Spleen (tissue), 11 donors: ENCODE data around the gene ARG1. TPM values are rescaled to one million over a fixed set of nuclear protein-coding genes. Genes with fewer than 3 reads are reported as not detected.

Experiments used
- DNase-seq: peaks from one replicate; pipeline ENCODE4 v3.0.0-alpha.2; 2020
- H3K27ac ChIP-seq, 8 donors: fragments of 200-600 bp; sonication (generic) in 7 of 8; 1 replicate in 4 of 8; 2 replicates in 4 of 8; pipeline versions ENCODE4 v1.5.0 to v1.8.0; 2016 to 2021; ENCODE audit warnings: inconsistent platforms in 4 of 8, mild to moderate bottlenecking in 4 of 8, moderate library complexity in 1 of 8
- H3K27me3 ChIP-seq, 7 donors: fragments of 200-600 bp; sonication (generic) in 6 of 7; replicated peaks in 1 of 7; 1 replicate in 4 of 7; 2 replicates in 3 of 7; pipeline versions ENCODE4 v1.5.0 to v1.8.0; 2016 to 2021; ENCODE audit warnings: inconsistent platforms in 3 of 7, mild to moderate bottlenecking in 1 of 7
- H3K36me3 ChIP-seq, 6 donors: fragments of 200-600 bp; sonication (generic) in 5 of 6; 1 replicate in 4 of 6; 2 replicates in 2 of 6; pipeline versions ENCODE4 v1.5.0 to v1.8.0; 2016 to 2021; ENCODE audit warnings: inconsistent platforms in 2 of 6
- H3K4me1 ChIP-seq, 6 donors: fragments of 200-600 bp; sonication (generic) in 5 of 6; 1 replicate in 3 of 6; 2 replicates in 3 of 6; pipeline versions ENCODE4 v1.5.0 to v1.8.0; 2016 to 2021; ENCODE audit warnings: inconsistent platforms in 3 of 6
- H3K4me3 ChIP-seq, 8 donors: fragments of 200-600 bp; sonication (generic) in 7 of 8; 1 replicate in 4 of 8; 2 replicates in 4 of 8; pipeline versions ENCODE4 v1.5.0 to v1.8.0; 2016 to 2021; ENCODE audit warnings: inconsistent platforms in 4 of 8, mild to moderate bottlenecking in 4 of 8, moderate library complexity in 2 of 8
- H3K9me3 ChIP-seq, 8 donors: fragments of 200-600 bp; sonication (generic) in 7 of 8; 1 replicate in 4 of 8; 2 replicates in 4 of 8; pipeline versions ENCODE4 v1.5.0 to v1.8.0; 2016 to 2021; ENCODE audit warnings: inconsistent platforms in 4 of 8
- POLR2A ChIP-seq, 3 donors: fragments of 450-650 bp; IDR thresholded peaks; one replicate each; pipeline ENCODE4 v1.5.1; 2017; ENCODE audit warnings: antibody characterized with exemption in 3 of 3, mild to moderate bottlenecking in 1 of 3
- POLR2AphosphoS5 ChIP-seq, 3 donors: sonication (generic); formaldehyde crosslinking; IDR thresholded peaks; one replicate each; pipeline ENCODE4 v1.5.1; 2017; ENCODE audit warnings: antibody characterized with exemption in 3 of 3
- WGBS, 5 donors: extraction: QIAGEN DNeasy Blood & Tissue Kit in 3 of 5; methylation state at CpG; one replicate each; pipeline versions ENCODE4 v1.1.5 to v1.1.7; 2013 to 2018; 5-methylcytosine and 5-hydroxymethylcytosine counted together
- intact Hi-C: fragments of 100-400 bp; cut with DNase I; formaldehyde crosslinking; loops from one replicate; pipeline ENCODE4 v1.15.0; 2023; ENCODE audit warnings: low total_unique reads
- polyA plus RNA-seq, 3 donors: library from polyadenylated mRNA; stranded (reverse); fragments of 200-250 nt; gene quantifications; one replicate each; pipeline ENCODE4 v1.2.1, GENCODE V29; 2013
- total RNA-seq, 7 donors: library from RNA; depleted of rRNA in 3 of 7; stranded (reverse); fragments of >200 nt in 3 of 7; fragmentation: NEBNext Ultra II Directional in 4 of 7; extraction: Animal tissue kit (Norgen Biotek cat#: 25700) in 4 of 7; gene quantifications; one replicate each; pipeline versions ENCODE4 v1.1.0 to v1.2.1, GENCODE V29; 2016 to 2021
- TF ChIP-seq, protein P1 (sequence below), 11 experiments: fragments of 200-600 bp in 7 of 11; fragments of 450-650 bp in 4 of 11; sonication (generic) in 4 of 11; IDR thresholded peaks in 8 of 11; conservative IDR thresholded peaks in 3 of 11; 1 replicate in 7 of 11; 2 replicates in 4 of 11; pipeline versions ENCODE4 v1.4.0 to v1.8.0; 2016 to 2021; ENCODE audit warnings: antibody characterized with exemption in 11 of 11, inconsistent platforms in 4 of 11, mild to moderate bottlenecking in 1 of 11
- donor health status: healthy with polysubstance abuse.
- donor health status: DM: no; HTN: no; CAD: no; lungs with moderate emphysema.
- donor health status: DM: no; HTN: no; CAD: no.
- donor health status: Bipolar disorder and iron deficiency.
- donor health status: healthy.
- donor health status: DM: no; HTN: no; CAD: no.
- donor health status: DM: yes; HTN: yes; CAD: no.

ARG1 gene
- total and polyA plus RNA-seq, 10 donors: 2.7 to 67.4 (median 18.5) TPM

DNA sequence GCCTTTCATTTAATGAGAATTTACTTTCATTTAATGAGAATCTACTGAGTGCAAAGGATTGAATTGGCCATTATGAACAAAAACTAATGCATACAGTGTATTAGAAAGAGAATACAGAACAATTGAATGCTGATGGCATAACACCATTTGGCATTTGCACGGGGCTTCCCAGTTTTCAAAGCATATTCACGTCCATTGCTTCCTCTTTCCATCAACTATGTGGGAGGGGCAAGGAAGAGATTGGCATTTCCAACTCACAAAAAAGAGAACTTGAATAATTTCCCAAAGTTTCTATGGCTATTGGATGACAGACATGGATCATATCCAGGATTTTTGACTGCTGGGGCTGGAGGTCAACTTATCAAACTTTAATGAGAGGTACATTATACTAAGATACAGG lies 23.2 kb upstream of the ARG1 start:
- Histone ChIP-seq H3K4me1 (no peaks in the 10 kb centered on the region), H3K27me3 (no peaks in the 10 kb centered on the region), H3K27ac (no peak overlapping the region), H3K36me3 (no peaks in the 10 kb centered on the region), H3K4me3 (no peak overlapping the region), H3K9me3 (no peaks in the 10 kb centered on the region)
- 32 to 66% (median 33%) methylated on average over 2 of the region's 2 CpGs for WGBS, 5 donors
- TF ChIP-seq POLR2AphosphoS5 (IDR thresholded peaks at IDR 0.05): no peak
- TF ChIP-seq, protein P1, sequence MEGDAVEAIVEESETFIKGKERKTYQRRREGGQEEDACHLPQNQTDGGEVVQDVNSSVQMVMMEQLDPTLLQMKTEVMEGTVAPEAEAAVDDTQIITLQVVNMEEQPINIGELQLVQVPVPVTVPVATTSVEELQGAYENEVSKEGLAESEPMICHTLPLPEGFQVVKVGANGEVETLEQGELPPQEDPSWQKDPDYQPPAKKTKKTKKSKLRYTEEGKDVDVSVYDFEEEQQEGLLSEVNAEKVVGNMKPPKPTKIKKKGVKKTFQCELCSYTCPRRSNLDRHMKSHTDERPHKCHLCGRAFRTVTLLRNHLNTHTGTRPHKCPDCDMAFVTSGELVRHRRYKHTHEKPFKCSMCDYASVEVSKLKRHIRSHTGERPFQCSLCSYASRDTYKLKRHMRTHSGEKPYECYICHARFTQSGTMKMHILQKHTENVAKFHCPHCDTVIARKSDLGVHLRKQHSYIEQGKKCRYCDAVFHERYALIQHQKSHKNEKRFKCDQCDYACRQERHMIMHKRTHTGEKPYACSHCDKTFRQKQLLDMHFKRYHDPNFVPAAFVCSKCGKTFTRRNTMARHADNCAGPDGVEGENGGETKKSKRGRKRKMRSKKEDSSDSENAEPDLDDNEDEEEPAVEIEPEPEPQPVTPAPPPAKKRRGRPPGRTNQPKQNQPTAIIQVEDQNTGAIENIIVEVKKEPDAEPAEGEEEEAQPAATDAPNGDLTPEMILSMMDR (IDR thresholded peaks at IDR 0.05 in 8 of 11, conservative IDR thresholded peaks at IDR 0.05 in 3 of 11): no peak
- TF ChIP-seq POLR2A (IDR thresholded peaks at IDR 0.05): no peak
- no peak for DNase-seq
- intact Hi-C loops: no loop called here

DNA sequence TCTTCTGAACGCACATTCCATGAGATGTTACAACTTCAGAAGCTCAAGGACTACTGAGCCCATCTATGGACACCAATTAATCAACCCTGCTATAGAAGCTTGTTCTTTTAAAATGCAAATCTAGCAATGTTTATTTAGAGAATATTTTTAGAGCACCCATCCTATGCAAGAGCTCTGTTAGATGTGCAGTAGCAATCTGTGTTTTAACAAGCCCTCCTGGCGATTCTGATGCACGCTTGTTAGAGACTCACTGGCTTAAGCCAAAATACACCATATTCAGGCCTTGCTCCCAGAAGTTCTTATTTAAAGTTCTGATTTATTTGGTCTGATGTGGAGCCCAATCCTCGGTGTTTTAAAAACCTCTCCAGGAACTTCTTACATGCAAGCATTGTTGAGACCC lies 21.1 kb upstream of the ARG1 start:
- no peaks in the 10 kb centered on the region for H3K27me3 ChIP-seq
- no peaks in the 10 kb centered on the region for H3K4me1 ChIP-seq
- TF ChIP-seq, protein P1 (IDR thresholded peaks at IDR 0.05 in 8 of 11, conservative IDR thresholded peaks at IDR 0.05 in 3 of 11): no peak
- no peak for TF ChIP-seq POLR2A (IDR thresholded peaks at IDR 0.05)
- TF ChIP-seq POLR2AphosphoS5 (IDR thresholded peaks at IDR 0.05): no peak
- no peaks in the 10 kb centered on the region for H3K9me3 ChIP-seq
- H3K4me3 ChIP-seq: no peak overlapping the region
- no peak for DNase-seq
- intact Hi-C loops: no loop called here
- 90 to 95% (median 93%) methylated on average over 4 of the region's 4 CpGs for WGBS, 5 donors
- no peak overlapping the region for H3K27ac ChIP-seq
- H3K36me3 ChIP-seq: no peaks in the 10 kb centered on the region

DNA sequence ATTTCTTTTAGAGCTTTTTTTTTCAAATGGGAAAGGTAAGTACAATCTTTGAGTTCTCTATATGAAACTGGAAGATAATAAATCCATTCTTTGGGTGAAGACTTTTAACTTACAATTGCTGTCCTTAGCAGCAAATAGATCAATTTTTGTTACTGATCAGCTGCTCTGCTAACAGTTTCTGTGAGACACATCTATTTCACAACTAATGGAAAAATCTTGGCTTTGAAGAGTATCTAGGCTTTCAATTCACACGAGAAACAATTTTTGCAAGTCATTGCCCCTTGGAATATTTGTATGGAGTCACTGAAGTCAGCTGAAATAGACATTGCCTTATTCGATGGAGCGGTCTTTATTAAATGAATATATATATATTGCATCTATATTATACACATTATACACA lies 20.5 kb upstream of the ARG1 start:
- H3K36me3 ChIP-seq: no peaks in the 10 kb centered on the region
- H3K9me3 ChIP-seq: no peaks in the 10 kb centered on the region
- no peak for DNase-seq
- no peak overlapping the region for H3K27ac ChIP-seq
- intact Hi-C loops: no loop called here
- no peaks in the 10 kb centered on the region for H3K4me1 ChIP-seq
- no peak for TF ChIP-seq POLR2AphosphoS5 (IDR thresholded peaks at IDR 0.05)
- no peak for TF ChIP-seq POLR2A (IDR thresholded peaks at IDR 0.05)
- TF ChIP-seq, protein P1 (IDR thresholded peaks at IDR 0.05 in 8 of 11, conservative IDR thresholded peaks at IDR 0.05 in 3 of 11): no peak
- H3K27me3 ChIP-seq: no peaks in the 10 kb centered on the region
- 83 to 94% (median 88%) methylated on average over 3 of the region's 3 CpGs for WGBS, 5 donors
- no peak overlapping the region for H3K4me3 ChIP-seq

DNA sequence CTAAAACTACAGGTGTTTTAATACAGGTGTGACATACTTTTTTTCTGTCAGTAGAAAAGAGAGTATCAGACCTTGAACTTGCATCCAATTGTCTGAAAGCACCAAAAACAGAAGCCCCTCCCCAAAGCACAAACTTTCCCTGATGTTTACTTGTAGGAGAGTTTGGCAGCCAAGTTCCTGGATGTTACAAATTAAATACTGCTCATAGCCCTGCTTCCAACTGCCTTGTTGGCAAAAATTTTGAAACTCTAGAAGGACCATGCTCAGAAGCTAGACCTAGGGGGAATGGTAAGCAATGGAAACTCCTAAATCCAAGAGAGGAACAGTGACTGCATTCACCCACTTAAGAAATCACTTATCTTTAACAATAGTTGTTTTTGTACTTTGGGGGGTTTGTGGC lies 17.0 kb upstream of the ARG1 start:
- Histone ChIP-seq H3K4me1 (no peaks in the 10 kb centered on the region), H3K9me3 (no peaks in the 10 kb centered on the region), H3K36me3 (no peaks in the 10 kb centered on the region), H3K4me3 (no peak overlapping the region), H3K27ac (no peak overlapping the region), H3K27me3 (no peaks in the 10 kb centered on the region)
- intact Hi-C loops: no loop called here
- no peak for DNase-seq
- TF ChIP-seq POLR2AphosphoS5 (IDR thresholded peaks at IDR 0.05): no peak
- no peak for TF ChIP-seq POLR2A (IDR thresholded peaks at IDR 0.05)

DNA sequence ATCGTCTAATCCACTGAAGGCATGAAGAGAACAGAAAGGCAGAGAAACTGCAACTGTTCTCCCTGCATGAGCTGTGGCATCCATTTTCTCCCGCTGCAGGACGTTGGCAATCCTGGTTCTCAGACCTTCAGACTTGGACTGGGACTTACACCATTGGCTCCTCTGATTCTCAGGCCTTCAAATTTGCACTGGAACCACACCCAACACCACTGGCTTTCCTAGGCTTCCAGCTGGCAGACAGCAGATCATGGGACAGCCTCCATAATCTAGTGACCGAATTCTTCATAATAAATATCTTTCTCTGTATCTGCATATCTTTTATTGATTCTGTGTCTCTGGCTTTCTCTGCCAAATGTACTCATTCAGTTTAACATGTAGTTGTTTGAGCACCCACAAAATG lies 14.1 kb upstream of the ARG1 start:
- Histone ChIP-seq H3K4me3 (no peak overlapping the region), H3K27me3 (no peaks in the 10 kb centered on the region), H3K36me3 (no peaks in the 10 kb centered on the region), H3K27ac (no peak overlapping the region), H3K9me3 (no peaks in the 10 kb centered on the region), H3K4me1 (no peaks in the 10 kb centered on the region)
- no peak for DNase-seq
- intact Hi-C loops: no loop called here
- TF ChIP-seq POLR2A (IDR thresholded peaks at IDR 0.05) (no peak), POLR2AphosphoS5 (IDR thresholded peaks at IDR 0.05) (no peak)
- TF ChIP-seq, protein P1 (IDR thresholded peaks at IDR 0.05 in 8 of 11, conservative IDR thresholded peaks at IDR 0.05 in 3 of 11): no peak
- 80 to 91% (median 87%) methylated on average over 4 of the region's 4 CpGs for WGBS, 5 donors
